WTC11 (cell line): ENCODE results near the gene SIPA1L3. TPM values are rescaled to one million over a fixed set of nuclear protein-coding genes. Genes with fewer than 3 reads are reported as not detected.

Experiments
- ATAC-seq: fragments of 200-7000 bp; cut with Tn5 transposase; 2 replicates; pipeline ENCODE4 v1.10.0; 2021; ENCODE audit warnings: mild to moderate bottlenecking, moderate library complexity
- CTCF ChIA-PET: fragments of 300-600 bp; sonication (Branson Sonifier 250); formaldehyde crosslinking; loops from one replicate; lab custom pipeline; 2021; ENCODE audit warnings: antibody characterized with exemption; lab: Charles Lee
- POLR2A ChIA-PET: fragments of 350-600 bp; sonication (Branson Sonifier 250); formaldehyde crosslinking; loops from one replicate; lab custom pipeline; 2021; ENCODE audit warnings: antibody characterized with exemption; lab: Charles Lee
- DNase-seq: peaks from one replicate; pipeline ENCODE4 v3.0.0; 2021; ENCODE audit warnings: low spot score
- H3K27ac Mint-ChIP-seq: 2 replicates; pipeline ENCODE4 v1.8.0; 2021; ENCODE audit warnings: mixed read lengths
- H3K27me3 Mint-ChIP-seq: 2 replicates; pipeline ENCODE4 v1.8.0; 2021; ENCODE audit warnings: low read depth, mild to moderate bottlenecking, moderate library complexity, mixed read lengths
- H3K36me3 Mint-ChIP-seq: 2 replicates; pipeline ENCODE4 v1.8.0; 2021; ENCODE audit warnings: mixed read lengths
- H3K4me1 Mint-ChIP-seq: 2 replicates; pipeline ENCODE4 v1.8.0; 2022; ENCODE audit warnings: mixed read lengths
- H3K4me3 Mint-ChIP-seq: 2 replicates; pipeline ENCODE4 v1.8.0; 2021; ENCODE audit warnings: mild to moderate bottlenecking, moderate library complexity, mixed read lengths
- H3K9me3 Mint-ChIP-seq: 2 replicates; pipeline ENCODE4 v1.8.0; 2021; ENCODE audit warnings: mixed read lengths
- CBFB ChIP-seq: sonication (generic); formaldehyde crosslinking; IDR thresholded peaks from 2 replicates; pipeline ENCODE4 v1.8.1; 2022; ENCODE audit warnings: mild to moderate bottlenecking, low read depth, missing genetic modification reagents
- ETV6 ChIP-seq: sonication (generic); formaldehyde crosslinking; IDR thresholded peaks from 2 replicates; pipeline ENCODE4 v1.8.1; 2022; ENCODE audit warnings: mild to moderate bottlenecking, missing genetic modification reagents
- FOXK1 ChIP-seq: sonication (generic); formaldehyde crosslinking; IDR thresholded peaks from 2 replicates; pipeline ENCODE4 v1.8.0; 2022; ENCODE audit warnings: mild to moderate bottlenecking, moderate library complexity, missing genetic modification reagents
- GRHL2 ChIP-seq: fragments of 250-450 bp; sonication (Bioruptor Pico); IDR thresholded peaks from 2 replicates; pipeline ENCODE4 v1.8.0; 2022; ENCODE audit warnings: mild to moderate bottlenecking, moderate library complexity; ENCODE audit not compliant: insufficient replicate concordance, severe bottlenecking
- HMGA2 ChIP-seq: fragments of 250-450 bp; sonication (Bioruptor Pico); IDR thresholded peaks from 2 replicates; pipeline ENCODE4 v1.4.0; 2021; ENCODE audit warnings: mild to moderate bottlenecking, moderate library complexity
- MXD4 ChIP-seq: fragments of 250-450 bp; sonication (Bioruptor Pico); IDR thresholded peaks from 2 replicates; pipeline ENCODE4 v1.8.0; 2021; ENCODE audit warnings: mild to moderate bottlenecking, moderate library complexity, borderline replicate concordance
- PRRX2 ChIP-seq: fragments of 250-450 bp; sonication (Bioruptor Pico); IDR thresholded peaks from 2 replicates; pipeline ENCODE4 v1.8.0; 2021; ENCODE audit warnings: mild to moderate bottlenecking
- TCF7 ChIP-seq: sonication (generic); formaldehyde crosslinking; IDR thresholded peaks from 2 replicates; pipeline ENCODE4 v1.8.0; 2022; ENCODE audit warnings: mild to moderate bottlenecking, low read depth, missing genetic modification reagents, moderate library complexity
- USF1 ChIP-seq: sonication (generic); formaldehyde crosslinking; IDR thresholded peaks from 2 replicates; pipeline ENCODE4 v1.8.0; 2022; ENCODE audit warnings: mild to moderate bottlenecking, missing genetic modification reagents
- ZNF263 ChIP-seq: sonication (generic); formaldehyde crosslinking; IDR thresholded peaks from 2 replicates; pipeline ENCODE4 v1.8.1; 2022; ENCODE audit warnings: low read depth, mild to moderate bottlenecking, moderate library complexity, missing genetic modification reagents
- ZNF317 ChIP-seq: sonication (generic); formaldehyde crosslinking; IDR thresholded peaks from 2 replicates; pipeline ENCODE4 v1.8.1; 2023; ENCODE audit warnings: low read depth, mild to moderate bottlenecking, moderate library complexity, missing genetic modification reagents, borderline replicate concordance
- ZNF396 ChIP-seq: fragments of 250-450 bp; sonication (Bioruptor Pico); IDR thresholded peaks from 2 replicates; pipeline ENCODE4 v1.8.0; 2021; ENCODE audit warnings: mild to moderate bottlenecking, moderate library complexity, borderline replicate concordance
- ZNF423 ChIP-seq: fragments of 250-450 bp; sonication (Bioruptor Pico); IDR thresholded peaks from 2 replicates; pipeline ENCODE4 v2.1.2; 2022; ENCODE audit warnings: mild to moderate bottlenecking, moderate library complexity
- ZNF425 ChIP-seq: fragments of 250-450 bp; sonication (Bioruptor Pico); conservative IDR thresholded peaks from 2 replicates; pipeline ENCODE4 v1.9.0; 2021; ENCODE audit warnings: mild to moderate bottlenecking
- total RNA-seq: library from RNA; stranded (reverse); gene quantifications from 3 replicates; pipeline ENCODE4 v1.2.3, GENCODE V29; 2021
- TF ChIP-seq, protein P1 (sequence below): fragments of 250-450 bp; sonication (Bioruptor Pico); IDR thresholded peaks from 2 replicates; pipeline ENCODE4 v1.8.0; 2021; ENCODE audit warnings: mild to moderate bottlenecking
- TF ChIP-seq, protein P2 (sequence below): sonication (generic); formaldehyde crosslinking; IDR thresholded peaks from 2 replicates; pipeline ENCODE4 v1.8.1; 2023; ENCODE audit warnings: mild to moderate bottlenecking, missing genetic modification reagents, moderate library complexity
- TF ChIP-seq, protein P3 (sequence below): sonication (generic); formaldehyde crosslinking; IDR thresholded peaks from 2 replicates; pipeline ENCODE4 v1.8.1; 2022; ENCODE audit warnings: low read depth, missing genetic modification reagents, borderline replicate concordance
- TF ChIP-seq, protein P4 (sequence below): sonication (generic); formaldehyde crosslinking; IDR thresholded peaks from 2 replicates; pipeline ENCODE4 v1.8.0; 2022; ENCODE audit warnings: mild to moderate bottlenecking, missing genetic modification reagents

SIPA1L3 gene
- total RNA-seq, 1 experiment from 2014 or later = 41.5 TPM

DNA sequence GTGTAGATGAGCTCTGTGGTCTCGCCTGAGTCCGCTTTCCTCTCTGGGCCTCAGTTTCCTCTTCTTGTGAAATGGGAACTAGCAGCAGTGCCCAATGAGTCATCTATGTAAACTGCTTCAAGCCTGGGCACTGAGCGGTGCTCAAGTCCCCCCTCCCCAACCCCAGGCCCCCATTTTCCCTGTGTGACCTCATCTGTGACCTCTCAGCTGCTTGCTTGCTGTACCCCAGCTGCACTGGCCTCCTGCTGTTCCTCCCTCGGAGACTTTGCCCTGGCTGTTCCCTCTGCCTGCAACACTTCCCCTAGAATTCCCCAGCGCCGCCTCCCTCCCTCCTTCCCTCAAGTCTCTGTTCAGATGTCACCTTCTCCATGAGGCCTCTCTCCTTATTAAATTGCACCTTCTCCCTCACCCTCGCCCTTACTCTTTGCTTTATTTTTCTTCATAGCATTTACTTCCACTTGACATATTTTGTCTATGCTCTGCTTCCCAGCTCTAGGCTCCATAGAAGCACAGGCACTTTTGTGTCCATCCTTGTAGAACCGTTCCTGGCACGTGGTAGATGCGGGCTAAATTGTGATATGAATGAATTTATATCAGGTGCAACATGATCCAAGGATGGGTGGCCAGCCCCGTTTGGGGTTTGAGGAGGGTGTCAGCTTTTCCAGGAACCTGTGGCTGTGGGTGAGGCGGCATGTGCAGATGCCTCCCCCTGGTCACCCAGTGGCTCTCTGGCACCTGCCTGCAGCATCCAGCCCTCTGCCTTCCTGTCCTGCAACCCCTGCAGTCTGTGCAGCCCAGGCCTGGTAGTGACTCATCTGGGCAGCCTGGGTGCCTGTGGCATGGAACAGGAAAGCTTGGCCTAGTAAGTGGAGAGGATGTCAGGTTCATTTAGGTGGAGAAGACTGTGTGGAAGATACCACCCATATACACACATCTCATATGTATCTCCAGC, 26.3 kb downstream of the SIPA1L3 start:
- peaks cover 35% of the 10 kb centered on the region for H3K9me3 Mint-ChIP-seq
- H3K4me1 Mint-ChIP-seq = peaks cover 54% of the 10 kb centered on the region
- TF ChIP-seq FOXK1 (CRISPR knock-in tag) (no peak), ZNF263 (CRISPR knock-in tag) (no peak), GRHL2 (CRISPR knock-in tag) (no peak), ZNF396 (CRISPR knock-in tag) (no peak), ZNF425 (CRISPR knock-in tag) (no peak), TCF7 (no peak)
- TF ChIP-seq, protein P1, sequence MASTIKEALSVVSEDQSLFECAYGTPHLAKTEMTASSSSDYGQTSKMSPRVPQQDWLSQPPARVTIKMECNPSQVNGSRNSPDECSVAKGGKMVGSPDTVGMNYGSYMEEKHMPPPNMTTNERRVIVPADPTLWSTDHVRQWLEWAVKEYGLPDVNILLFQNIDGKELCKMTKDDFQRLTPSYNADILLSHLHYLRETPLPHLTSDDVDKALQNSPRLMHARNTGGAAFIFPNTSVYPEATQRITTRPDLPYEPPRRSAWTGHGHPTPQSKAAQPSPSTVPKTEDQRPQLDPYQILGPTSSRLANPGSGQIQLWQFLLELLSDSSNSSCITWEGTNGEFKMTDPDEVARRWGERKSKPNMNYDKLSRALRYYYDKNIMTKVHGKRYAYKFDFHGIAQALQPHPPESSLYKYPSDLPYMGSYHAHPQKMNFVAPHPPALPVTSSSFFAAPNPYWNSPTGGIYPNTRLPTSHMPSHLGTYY (CRISPR knock-in tag) = no peak
- peak; percentile 36 for DNase-seq
- H3K4me3 Mint-ChIP-seq = peak overlapping the region; percentile 60
- POLR2A ChIA-PET = interaction anchor here (1.0 to 2.3 kb wide), 6 partner anchors 12 to 209 kb away, joined by 3 to 31 read pairs (median 3); partner anchors contain the start of genes SIPA1L3 and WDR87
- H3K36me3 Mint-ChIP-seq = peaks cover 38% of the 10 kb centered on the region
- H3K27me3 Mint-ChIP-seq = no peaks in the 10 kb centered on the region; the same call in 1 of the 2 replicates
- CTCF ChIA-PET = interaction anchor here (0.7 to 4.9 kb wide), 10 partner anchors 7 to 210 kb away, joined by 3 to 38 read pairs (median 4); partner anchors contain the start of genes SIPA1L3 and WDR87
- ATAC-seq = no peak
- H3K27ac Mint-ChIP-seq = peak overlapping the region; percentile 91

GRCh38 chr19:37933937-37934358, 26.9 kb downstream of the SIPA1L3 start:
- DNase-seq = no peak
- peak overlapping the region; percentile 73 for H3K27ac Mint-ChIP-seq
- peaks cover 38% of the 10 kb centered on the region for H3K9me3 Mint-ChIP-seq
- POLR2A ChIA-PET = interaction anchor here (0.6 to 1.0 kb wide), 2 partner anchors 52 to 74 kb away, joined by 3 read pairs; no protein-coding TSS in a partner anchor
- ATAC-seq = no peak
- TF ChIP-seq CBFB (no peak), ZNF317 (CRISPR knock-in tag) (no peak), MXD4 (no peak), ETV6 (CRISPR knock-in tag) (no peak)
- TF ChIP-seq, protein P2, sequence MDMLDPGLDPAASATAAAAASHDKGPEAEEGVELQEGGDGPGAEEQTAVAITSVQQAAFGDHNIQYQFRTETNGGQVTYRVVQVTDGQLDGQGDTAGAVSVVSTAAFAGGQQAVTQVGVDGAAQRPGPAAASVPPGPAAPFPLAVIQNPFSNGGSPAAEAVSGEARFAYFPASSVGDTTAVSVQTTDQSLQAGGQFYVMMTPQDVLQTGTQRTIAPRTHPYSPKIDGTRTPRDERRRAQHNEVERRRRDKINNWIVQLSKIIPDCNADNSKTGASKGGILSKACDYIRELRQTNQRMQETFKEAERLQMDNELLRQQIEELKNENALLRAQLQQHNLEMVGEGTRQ (CRISPR knock-in tag) = no peak
- CTCF ChIA-PET = interaction anchor here (0.7 to 4.9 kb wide), 4 partner anchors 28 to 303 kb away, joined by 4 to 38 read pairs (median 12); partner anchors contain the start of genes SIPA1L3 and WDR87
- peaks cover 48% of the 10 kb centered on the region for H3K4me1 Mint-ChIP-seq
- H3K27me3 Mint-ChIP-seq = no peaks in the 10 kb centered on the region; the same call in 1 of the 2 replicates
- no peak overlapping the region for H3K4me3 Mint-ChIP-seq
- H3K36me3 Mint-ChIP-seq = peaks cover 43% of the 10 kb centered on the region

DNA sequence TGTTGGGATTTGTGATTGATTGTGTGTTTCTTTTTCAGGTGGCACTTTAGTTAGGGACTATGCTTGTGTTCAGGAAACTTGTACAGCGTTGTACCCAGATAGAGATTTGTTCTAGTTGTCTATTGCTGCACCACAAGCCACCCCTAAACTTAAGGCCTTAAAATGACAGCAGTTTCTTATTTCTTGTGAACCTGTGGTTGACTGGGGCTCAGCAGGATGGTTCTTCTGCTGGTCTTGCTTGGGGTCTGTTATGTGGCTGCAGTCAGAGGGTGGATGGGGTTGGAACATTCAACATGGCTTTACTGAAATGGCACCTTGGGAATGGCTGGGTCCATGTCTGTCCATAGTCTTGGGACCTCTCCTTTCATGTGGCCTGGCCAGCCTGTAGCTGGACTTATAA, 28.3 kb downstream of the SIPA1L3 start:
- TF ChIP-seq USF1 (CRISPR knock-in tag) (no peak), FOXK1 (CRISPR knock-in tag) (no peak), ZNF423 (CRISPR knock-in tag) (no peak), HMGA2 (no peak), TCF7 (no peak), PRRX2 (no peak)
- TF ChIP-seq, protein P3, sequence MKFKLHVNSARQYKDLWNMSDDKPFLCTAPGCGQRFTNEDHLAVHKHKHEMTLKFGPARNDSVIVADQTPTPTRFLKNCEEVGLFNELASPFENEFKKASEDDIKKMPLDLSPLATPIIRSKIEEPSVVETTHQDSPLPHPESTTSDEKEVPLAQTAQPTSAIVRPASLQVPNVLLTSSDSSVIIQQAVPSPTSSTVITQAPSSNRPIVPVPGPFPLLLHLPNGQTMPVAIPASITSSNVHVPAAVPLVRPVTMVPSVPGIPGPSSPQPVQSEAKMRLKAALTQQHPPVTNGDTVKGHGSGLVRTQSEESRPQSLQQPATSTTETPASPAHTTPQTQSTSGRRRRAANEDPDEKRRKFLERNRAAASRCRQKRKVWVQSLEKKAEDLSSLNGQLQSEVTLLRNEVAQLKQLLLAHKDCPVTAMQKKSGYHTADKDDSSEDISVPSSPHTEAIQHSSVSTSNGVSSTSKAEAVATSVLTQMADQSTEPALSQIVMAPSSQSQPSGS = no peak
- TF ChIP-seq, protein P4, sequence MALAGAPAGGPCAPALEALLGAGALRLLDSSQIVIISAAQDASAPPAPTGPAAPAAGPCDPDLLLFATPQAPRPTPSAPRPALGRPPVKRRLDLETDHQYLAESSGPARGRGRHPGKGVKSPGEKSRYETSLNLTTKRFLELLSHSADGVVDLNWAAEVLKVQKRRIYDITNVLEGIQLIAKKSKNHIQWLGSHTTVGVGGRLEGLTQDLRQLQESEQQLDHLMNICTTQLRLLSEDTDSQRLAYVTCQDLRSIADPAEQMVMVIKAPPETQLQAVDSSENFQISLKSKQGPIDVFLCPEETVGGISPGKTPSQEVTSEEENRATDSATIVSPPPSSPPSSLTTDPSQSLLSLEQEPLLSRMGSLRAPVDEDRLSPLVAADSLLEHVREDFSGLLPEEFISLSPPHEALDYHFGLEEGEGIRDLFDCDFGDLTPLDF (CRISPR knock-in tag) = no peak
- TF ChIP-seq, protein P1 (CRISPR knock-in tag) = no peak
- TF ChIP-seq, all 79 proteins: peak for 0
- POLR2A ChIA-PET = no interaction called here
- H3K36me3 Mint-ChIP-seq = peaks cover 46% of the 10 kb centered on the region

More for the DNA sequence above, 28.3 kb downstream of the SIPA1L3 start:
- H3K9me3 Mint-ChIP-seq = peaks cover 40% of the 10 kb centered on the region
- ATAC-seq = no peak
- no peak for DNase-seq
- CTCF ChIA-PET = no interaction called here
- no peaks in the 10 kb centered on the region; the same call in 1 of the 2 replicates for H3K27me3 Mint-ChIP-seq
- H3K4me3 Mint-ChIP-seq = no peak overlapping the region
- no peak overlapping the region for H3K27ac Mint-ChIP-seq
- H3K4me1 Mint-ChIP-seq = peaks cover 35% of the 10 kb centered on the region
